BE2C (cell line): ENCODE data around the gene CREB3.
A peak's percentile ranks its signal among the peaks of the same experiment; 100 is the strongest.

Experiments
- DNase-seq: peaks from one replicate; pipeline ENCODE4 v3.0.0-alpha.2; 2020
- H3K27me3 ChIP-seq: fragments of 250-450 bp; sonication (Bioruptor Pico); 2 replicates; pipeline ENCODE4 v1.5.1; 2020; ENCODE audit warnings: mild to moderate bottlenecking
- H3K36me3 ChIP-seq: fragments of 250-450 bp; sonication (Bioruptor Pico); 2 replicates; pipeline ENCODE4 v1.5.1; 2020; ENCODE audit warnings: mild to moderate bottlenecking
- H3K4me1 ChIP-seq: fragments of 250-450 bp; sonication (Bioruptor Pico); 2 replicates; pipeline ENCODE4 v1.5.1; 2020
- H3K4me3 ChIP-seq: 2 replicates; pipeline ENCODE4 v1.5.1; 2011; ENCODE audit warnings: low read depth, low read length
- H3K9me3 ChIP-seq: fragments of 250-450 bp; sonication (Bioruptor Pico); 2 replicates; pipeline ENCODE4 v1.5.1; 2020
- TF ChIP-seq, protein P1 (sequence below): IDR thresholded peaks from 2 replicates; pipeline ENCODE4 v1.5.1; 2012; ENCODE audit warnings: mild to moderate bottlenecking, low read depth, low read length

The CREB3 gene

DNA sequence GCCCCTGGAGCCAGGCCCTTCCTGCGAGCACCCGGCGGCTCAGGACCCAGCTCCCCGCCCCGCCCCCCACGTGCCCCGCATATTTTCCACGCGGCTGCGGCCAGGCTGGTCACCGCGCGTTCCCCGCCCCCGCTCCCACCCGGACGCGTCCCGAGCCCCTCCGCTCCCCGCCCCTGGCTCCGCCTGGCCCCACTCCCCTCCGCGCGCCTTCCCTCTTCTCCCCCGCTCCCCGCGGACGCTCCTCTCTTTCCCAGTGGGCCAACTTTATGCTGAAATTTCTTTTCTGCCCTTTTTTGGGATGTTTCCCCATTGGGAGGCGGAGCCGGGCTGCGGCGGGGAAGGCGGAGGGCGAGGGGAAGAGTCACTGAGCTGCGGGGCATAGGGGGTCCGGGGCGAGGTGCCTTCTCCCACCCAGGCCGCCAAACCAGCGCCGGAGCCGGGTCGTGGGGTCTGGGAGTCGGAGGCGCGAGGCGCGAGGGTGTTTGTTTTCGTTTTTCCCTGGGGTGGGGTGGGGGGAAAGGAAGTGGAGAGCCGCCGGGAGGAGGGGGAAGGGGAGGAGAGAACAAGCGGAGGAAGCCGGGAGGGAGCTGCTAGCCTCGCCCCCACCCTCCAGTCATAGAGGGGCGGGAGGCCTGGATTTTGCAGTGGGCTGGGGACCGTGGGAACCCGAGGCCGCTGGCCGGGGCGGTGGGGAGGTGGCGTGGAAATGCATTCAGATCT lies 41.7 kb upstream of the CREB3 start:
- peak; percentile 60 for DNase-seq
- no peaks in the 10 kb centered on the region for H3K36me3 ChIP-seq
- no peaks in the 10 kb centered on the region for H3K9me3 ChIP-seq

DNA sequence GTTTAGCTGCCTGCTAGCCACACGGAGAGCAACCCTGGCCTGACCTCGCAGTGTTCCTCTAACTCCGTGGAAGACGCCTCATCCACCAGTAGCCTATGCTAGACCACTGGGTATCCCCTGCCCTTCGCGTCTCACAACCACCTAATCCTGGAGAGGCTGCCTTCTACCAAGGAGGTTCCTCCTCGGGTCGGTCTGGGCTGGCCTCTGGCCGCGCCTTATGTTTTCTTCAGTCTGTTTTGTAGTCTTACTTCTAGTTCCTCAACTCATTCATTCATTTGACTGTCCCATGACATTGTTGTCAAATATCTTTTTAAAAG lies 41.2 kb upstream of the CREB3 start:
- no peaks in the 10 kb centered on the region for H3K9me3 ChIP-seq
- no peaks in the 10 kb centered on the region for H3K27me3 ChIP-seq
- H3K36me3 ChIP-seq = no peaks in the 10 kb centered on the region; the same call in 1 of the 2 replicates
- no peaks in the 10 kb centered on the region; the same call in 1 of the 2 replicates for H3K4me1 ChIP-seq
- peak overlapping the region; percentile 74 for H3K4me3 ChIP-seq
- TF ChIP-seq, protein P1, sequence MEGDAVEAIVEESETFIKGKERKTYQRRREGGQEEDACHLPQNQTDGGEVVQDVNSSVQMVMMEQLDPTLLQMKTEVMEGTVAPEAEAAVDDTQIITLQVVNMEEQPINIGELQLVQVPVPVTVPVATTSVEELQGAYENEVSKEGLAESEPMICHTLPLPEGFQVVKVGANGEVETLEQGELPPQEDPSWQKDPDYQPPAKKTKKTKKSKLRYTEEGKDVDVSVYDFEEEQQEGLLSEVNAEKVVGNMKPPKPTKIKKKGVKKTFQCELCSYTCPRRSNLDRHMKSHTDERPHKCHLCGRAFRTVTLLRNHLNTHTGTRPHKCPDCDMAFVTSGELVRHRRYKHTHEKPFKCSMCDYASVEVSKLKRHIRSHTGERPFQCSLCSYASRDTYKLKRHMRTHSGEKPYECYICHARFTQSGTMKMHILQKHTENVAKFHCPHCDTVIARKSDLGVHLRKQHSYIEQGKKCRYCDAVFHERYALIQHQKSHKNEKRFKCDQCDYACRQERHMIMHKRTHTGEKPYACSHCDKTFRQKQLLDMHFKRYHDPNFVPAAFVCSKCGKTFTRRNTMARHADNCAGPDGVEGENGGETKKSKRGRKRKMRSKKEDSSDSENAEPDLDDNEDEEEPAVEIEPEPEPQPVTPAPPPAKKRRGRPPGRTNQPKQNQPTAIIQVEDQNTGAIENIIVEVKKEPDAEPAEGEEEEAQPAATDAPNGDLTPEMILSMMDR = no peak
- DNase-seq = no peak

More for the DNA sequence above, 41.7 kb upstream of the CREB3 start:
- TF ChIP-seq, protein P1 = no peak
- H3K4me1 ChIP-seq = no peaks in the 10 kb centered on the region; the same call in 1 of the 2 replicates
- H3K27me3 ChIP-seq = no peaks in the 10 kb centered on the region
- H3K4me3 ChIP-seq = peak overlapping the region; percentile 74

DNA sequence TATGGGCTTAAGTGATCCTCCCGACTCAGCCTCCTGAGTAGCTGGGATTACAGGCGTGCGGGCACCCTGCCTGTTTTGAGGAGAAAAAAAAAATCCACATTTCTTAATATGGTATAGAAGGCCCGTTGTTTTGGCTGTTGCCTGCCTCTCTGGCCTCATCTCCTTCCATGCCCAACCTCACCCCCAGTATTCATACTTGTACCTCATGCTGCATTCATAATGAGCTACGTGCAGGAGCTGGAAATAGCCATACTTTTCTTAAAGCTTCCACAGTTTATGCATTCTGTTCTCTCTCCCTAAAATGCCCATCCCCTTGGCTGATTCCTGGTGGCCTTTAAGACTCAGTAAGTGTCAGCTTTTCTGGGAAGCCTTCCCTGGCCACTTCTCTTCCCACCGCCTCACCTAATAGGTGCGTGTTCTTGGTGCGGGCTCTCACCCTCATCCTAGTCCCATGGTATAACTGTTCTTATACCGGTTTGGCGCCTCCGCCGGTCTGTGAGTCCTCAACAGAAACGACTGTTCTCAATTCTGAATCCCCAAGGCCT lies 40.6 kb upstream of the CREB3 start:
- Histone ChIP-seq H3K36me3 (peaks cover 1% of the 10 kb centered on the region), H3K4me1 (no peaks in the 10 kb centered on the region; the same call in 1 of the 2 replicates), H3K4me3 (no peak overlapping the region), H3K27me3 (no peaks in the 10 kb centered on the region), H3K9me3 (no peaks in the 10 kb centered on the region)
- DNase-seq = no peak
- TF ChIP-seq, protein P1 = no peak

DNA sequence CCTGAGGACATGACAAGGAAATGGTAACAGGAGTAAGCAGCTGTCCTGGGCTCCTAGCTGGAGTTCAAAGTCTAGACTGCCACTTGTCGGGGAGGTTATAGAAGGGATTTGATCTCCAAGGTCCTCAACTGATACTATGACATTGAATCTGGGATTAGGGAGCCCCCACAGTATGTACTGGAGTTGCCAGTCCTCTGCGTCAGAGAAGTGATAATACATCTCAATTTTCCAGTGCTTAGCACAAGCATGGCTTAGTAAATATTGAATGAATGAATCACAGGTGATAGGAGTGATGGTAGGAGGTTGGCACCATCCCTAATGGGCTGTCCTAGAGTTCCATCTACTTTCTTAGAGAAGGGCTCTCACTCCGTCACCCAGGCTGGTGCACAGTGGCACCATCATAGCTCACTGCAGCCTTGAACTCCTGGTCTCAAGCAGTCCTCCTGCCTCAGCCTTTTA lies 36.5 kb upstream of the CREB3 start:
- no peaks in the 10 kb centered on the region for H3K9me3 ChIP-seq
- no peak for DNase-seq
- H3K27me3 ChIP-seq = no peaks in the 10 kb centered on the region
- no peaks in the 10 kb centered on the region for H3K4me1 ChIP-seq
- no peak overlapping the region for H3K4me3 ChIP-seq
- H3K36me3 ChIP-seq = peaks cover 40% of the 10 kb centered on the region
- TF ChIP-seq, protein P1 = no peak

DNA sequence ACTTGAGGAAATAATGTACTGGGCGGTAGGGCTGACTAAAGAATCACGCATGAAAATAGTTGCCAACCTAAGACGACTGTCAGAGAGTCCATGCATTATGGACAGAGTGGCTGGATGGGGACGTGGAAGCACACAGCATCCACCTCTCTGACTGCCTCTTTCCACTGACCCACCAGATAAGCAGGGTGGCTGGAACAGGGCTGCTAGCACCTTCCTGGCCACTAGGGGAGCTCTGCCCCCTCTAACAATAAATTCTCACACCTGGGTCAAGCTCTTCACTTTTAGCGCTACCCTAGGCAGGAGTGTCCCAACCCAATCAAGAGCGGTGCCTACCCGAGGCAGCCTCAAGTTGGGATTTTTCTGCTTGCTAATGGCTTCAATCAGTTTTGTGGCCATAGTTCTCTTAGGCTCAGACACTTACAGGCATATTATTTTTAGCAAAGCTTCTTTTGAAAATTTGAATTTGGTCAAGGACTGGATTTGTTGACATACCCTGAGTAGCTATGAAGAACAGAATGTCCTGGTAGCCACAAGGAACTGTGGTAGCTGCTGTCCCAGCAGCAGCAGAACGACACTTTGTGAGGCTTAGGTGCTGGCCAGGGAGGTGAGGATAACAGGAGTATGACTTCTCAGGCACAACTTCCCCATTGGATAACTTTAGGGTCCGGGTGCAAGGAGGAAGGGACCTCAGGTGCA lies 35.8 kb upstream of the CREB3 start:
- Histone ChIP-seq H3K9me3 (no peaks in the 10 kb centered on the region), H3K36me3 (peaks cover 47% of the 10 kb centered on the region), H3K27me3 (no peaks in the 10 kb centered on the region), H3K4me1 (no peaks in the 10 kb centered on the region), H3K4me3 (no peak overlapping the region)
- peak; percentile 65 for DNase-seq
- TF ChIP-seq, protein P1 = peak; percentile 93

DNA sequence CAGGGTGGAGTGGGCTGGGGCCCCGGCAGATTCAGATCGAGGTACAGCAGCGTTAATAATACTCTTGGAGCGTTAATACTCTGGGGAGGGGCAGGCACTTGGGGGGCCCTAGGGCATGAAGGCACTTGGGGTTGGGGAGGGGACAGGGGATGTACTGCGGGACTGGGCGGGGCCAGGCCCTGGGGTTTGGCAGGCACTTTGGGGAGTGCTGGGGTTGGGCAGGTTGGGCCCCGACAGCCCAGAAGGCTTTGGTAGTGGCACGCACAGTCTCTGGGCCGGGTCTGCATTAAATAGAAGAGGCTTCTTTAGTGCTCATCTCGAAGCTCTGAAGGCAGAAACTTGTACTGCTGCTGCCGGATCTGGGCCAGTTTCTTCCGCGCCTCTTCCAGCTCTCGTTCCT lies 35.0 kb upstream of the CREB3 start:
- Histone ChIP-seq H3K9me3 (no peaks in the 10 kb centered on the region), H3K4me1 (no peaks in the 10 kb centered on the region), H3K4me3 (no peak overlapping the region), H3K36me3 (peaks cover 55% of the 10 kb centered on the region), H3K27me3 (no peaks in the 10 kb centered on the region)
- TF ChIP-seq, protein P1 = no peak
- DNase-seq = no peak
